Measurements from ENCODE around the gene CACNB4. TPM values are rescaled to one million over a fixed set of nuclear protein-coding genes. Genes with fewer than 3 reads are reported as not detected.
"Not testable (repeated sequence)": the region's sequence is repeated elsewhere in the genome, so short reads cannot be mapped to it uniquely, and the experiment has no call there.

Gene CACNB4
- total RNA-seq, 2 donors from 2014 or later = 15.4 to 40.6 TPM

DNA sequence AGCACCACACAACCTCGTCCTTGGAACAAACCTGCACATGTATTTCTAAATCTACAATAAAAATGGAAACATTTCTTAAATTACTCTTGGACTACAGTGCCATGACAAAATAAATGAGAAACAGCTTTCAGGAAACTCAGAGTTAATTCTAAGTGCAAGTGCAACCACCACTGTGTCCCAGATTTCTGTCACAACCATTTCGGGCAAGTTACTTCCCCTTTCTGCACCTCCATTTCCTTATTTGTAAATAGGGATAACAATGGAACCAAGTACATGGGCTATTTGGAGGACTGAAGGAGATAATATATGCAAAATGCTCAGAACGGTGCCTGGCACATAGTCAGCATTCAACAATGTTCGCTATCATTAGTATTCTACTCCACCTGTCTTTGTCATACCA is 93.2 kb downstream of the CACNB4 start:
- H3K36me3 ChIP-seq = no peaks in the 10 kb centered on the region
- H3K4me3 ChIP-seq = no peak overlapping the region
- TF ChIP-seq, protein P1, sequence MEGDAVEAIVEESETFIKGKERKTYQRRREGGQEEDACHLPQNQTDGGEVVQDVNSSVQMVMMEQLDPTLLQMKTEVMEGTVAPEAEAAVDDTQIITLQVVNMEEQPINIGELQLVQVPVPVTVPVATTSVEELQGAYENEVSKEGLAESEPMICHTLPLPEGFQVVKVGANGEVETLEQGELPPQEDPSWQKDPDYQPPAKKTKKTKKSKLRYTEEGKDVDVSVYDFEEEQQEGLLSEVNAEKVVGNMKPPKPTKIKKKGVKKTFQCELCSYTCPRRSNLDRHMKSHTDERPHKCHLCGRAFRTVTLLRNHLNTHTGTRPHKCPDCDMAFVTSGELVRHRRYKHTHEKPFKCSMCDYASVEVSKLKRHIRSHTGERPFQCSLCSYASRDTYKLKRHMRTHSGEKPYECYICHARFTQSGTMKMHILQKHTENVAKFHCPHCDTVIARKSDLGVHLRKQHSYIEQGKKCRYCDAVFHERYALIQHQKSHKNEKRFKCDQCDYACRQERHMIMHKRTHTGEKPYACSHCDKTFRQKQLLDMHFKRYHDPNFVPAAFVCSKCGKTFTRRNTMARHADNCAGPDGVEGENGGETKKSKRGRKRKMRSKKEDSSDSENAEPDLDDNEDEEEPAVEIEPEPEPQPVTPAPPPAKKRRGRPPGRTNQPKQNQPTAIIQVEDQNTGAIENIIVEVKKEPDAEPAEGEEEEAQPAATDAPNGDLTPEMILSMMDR (IDR thresholded peaks at IDR 0.05) = no peak
- TF ChIP-seq POLR2A (IDR thresholded peaks at IDR 0.05) = no peak
- TF ChIP-seq POLR2AphosphoS5 (IDR thresholded peaks at IDR 0.05) = no peak
- 81% methylated on average over 4 of the region's 4 CpGs for WGBS
- H3K27me3 ChIP-seq (replicated peaks; ENCODE audit: insufficient read depth) = no peaks in the 10 kb centered on the region
- intact Hi-C loops (cut with DNase I) = loop anchor here (10.0 kb wide), 1 partner anchor 181 kb away; the partner anchor contains the start of gene ARL5A
- no peaks in the 10 kb centered on the region for H3K9me3 ChIP-seq
- H3K4me1 ChIP-seq (replicated peaks) = no peaks in the 10 kb centered on the region
- no peak for DNase-seq (ENCODE audit: low spot score)
- no peak overlapping the region for H3K27ac ChIP-seq

DNA sequence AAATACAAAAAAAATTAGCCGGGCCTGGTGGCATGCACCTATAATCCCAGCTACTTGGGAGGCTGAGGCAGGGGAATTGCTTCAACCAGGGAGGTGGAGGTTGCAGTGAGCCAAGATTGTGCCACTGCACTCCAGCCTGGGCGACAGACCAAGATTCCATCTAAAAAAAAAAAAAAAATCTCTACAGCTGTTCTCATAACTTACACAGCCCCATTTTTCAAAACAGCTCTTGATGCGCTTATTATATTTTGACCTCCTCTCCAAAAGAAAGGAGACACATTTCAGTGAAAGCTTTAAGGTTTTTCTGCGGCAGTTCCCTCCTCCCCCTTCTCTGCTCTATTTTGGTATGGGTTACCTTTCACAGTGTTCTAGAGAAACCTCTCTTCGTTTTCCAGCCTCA is 95.6 kb downstream of the CACNB4 start:
- intact Hi-C loops (cut with DNase I) = loop anchor here (10.0 kb wide), 1 partner anchor 178 kb away; the partner anchor contains the start of gene ARL5A

DNA sequence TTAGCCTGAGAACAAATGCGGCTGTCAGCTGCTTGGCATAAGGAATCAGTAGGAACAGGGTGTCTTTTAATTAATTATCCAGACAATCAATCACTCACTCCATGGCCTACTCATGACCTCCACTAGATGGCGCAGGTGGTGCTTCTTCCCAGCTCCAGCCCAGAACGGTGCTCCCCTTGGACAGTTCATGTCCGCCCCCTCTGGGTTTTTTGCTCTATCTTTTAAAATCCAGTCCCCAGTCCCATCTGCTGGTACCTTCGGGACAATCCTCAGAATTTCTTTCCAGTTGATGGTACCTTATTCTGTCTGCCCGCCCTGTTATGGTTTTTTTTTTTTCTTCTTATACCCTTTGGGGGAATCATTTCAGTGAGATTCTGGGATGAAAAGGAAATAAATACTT is 99.8 kb downstream of the CACNB4 start:
- no peak for DNase-seq (ENCODE audit: low spot score)
- no peaks in the 10 kb centered on the region for H3K27me3 ChIP-seq (replicated peaks; ENCODE audit: insufficient read depth)
- WGBS = 69% methylated on average over 6 of the region's 6 CpGs
- no peaks in the 10 kb centered on the region for H3K9me3 ChIP-seq
- no peak for TF ChIP-seq POLR2AphosphoS5 (IDR thresholded peaks at IDR 0.05)
- TF ChIP-seq, protein P1 (IDR thresholded peaks at IDR 0.05) = peak; percentile 26 to 44 (median 38)
- H3K27ac ChIP-seq = no peak overlapping the region
- no peaks in the 10 kb centered on the region for H3K4me1 ChIP-seq (replicated peaks)
- no peaks in the 10 kb centered on the region for H3K36me3 ChIP-seq
- intact Hi-C loops (cut with DNase I) = no loop called here
- H3K4me3 ChIP-seq = no peak overlapping the region

More for the DNA sequence above, 95.6 kb downstream of the CACNB4 start:
- not testable (repeated sequence) for H3K27ac ChIP-seq; H3K4me1 ChIP-seq (replicated peaks); H3K27me3 ChIP-seq (replicated peaks; ENCODE audit: insufficient read depth); DNase-seq (ENCODE audit: low spot score); H3K9me3 ChIP-seq; H3K4me3 ChIP-seq; H3K36me3 ChIP-seq
- WGBS = 57% methylated on average over 5 of the region's 5 CpGs

DNA sequence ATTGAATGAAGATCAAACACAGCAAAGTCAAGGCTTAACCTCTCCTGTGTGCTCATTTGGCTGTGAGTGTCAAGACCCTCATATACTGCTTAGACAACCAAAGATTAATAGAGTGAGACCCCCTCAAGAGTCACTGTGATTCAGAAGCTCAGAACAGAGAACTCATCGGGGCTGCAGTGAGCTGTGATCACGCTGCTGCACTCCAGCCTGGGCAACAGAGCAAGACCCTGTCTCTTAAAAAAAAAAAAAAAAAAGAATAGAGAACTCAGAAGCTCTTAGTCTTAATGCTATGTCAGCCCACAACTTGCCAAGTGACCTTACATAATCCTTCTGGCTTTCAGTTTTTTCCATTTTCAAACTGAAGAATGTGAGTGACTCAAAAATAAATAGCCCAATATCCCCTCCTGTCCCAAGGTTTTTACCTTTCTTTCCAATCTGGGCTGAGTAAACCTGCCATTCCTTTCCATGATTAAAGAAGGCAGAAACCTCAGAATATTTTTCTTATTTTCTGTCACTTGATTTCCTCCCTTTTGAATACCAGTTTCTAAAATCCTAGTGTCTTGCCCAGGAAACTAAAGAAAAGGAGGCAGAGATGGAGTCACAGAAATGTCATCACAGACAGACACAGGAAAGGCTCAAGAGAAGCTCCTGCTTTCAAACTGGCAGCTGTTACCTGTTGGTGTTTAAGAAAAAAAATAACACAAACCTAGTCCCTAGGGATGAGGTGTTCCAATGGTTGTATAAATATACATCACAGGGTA is 102.4 kb downstream of the CACNB4 start:
- Histone ChIP-seq H3K4me3 (no peak overlapping the region), H3K36me3 (no peaks in the 10 kb centered on the region), H3K9me3 (no peaks in the 10 kb centered on the region), H3K27me3 (replicated peaks; ENCODE audit: insufficient read depth) (no peaks in the 10 kb centered on the region), H3K4me1 (replicated peaks) (no peaks in the 10 kb centered on the region), H3K27ac (no peak overlapping the region)
- 85% methylated on average over 2 of the region's 2 CpGs for WGBS
- intact Hi-C loops (cut with DNase I) = no loop called here
- TF ChIP-seq, protein P1 (IDR thresholded peaks at IDR 0.05) = no peak
- TF ChIP-seq POLR2A (IDR thresholded peaks at IDR 0.05) = no peak
- TF ChIP-seq POLR2AphosphoS5 (IDR thresholded peaks at IDR 0.05) = no peak
- DNase-seq (ENCODE audit: low spot score) = no peak

DNA sequence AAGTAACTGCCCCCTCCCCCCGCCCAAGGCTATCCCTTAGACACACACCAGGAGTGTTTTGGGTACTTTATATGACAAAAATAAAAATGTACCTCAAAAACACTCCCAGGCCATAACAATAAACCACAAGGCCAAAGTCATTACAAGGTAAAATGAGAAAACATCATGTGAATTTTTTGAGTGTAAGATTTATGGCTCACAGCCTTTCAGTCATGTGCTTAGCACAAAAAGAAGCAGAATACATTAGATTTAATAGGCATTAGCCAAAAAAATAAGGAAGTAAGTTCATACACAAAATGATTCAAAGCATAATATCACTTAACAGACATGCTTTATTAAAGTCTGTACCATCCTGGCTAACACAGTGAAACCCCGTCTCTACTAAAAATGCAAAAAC is 103.7 kb downstream of the CACNB4 start:
- TF ChIP-seq POLR2AphosphoS5 (IDR thresholded peaks at IDR 0.05) (no peak), POLR2A (IDR thresholded peaks at IDR 0.05) (no peak)
- TF ChIP-seq, protein P1 (IDR thresholded peaks at IDR 0.05) = no peak
- Histone ChIP-seq H3K27ac (no peak overlapping the region), H3K4me1 (replicated peaks) (no peaks in the 10 kb centered on the region), H3K9me3 (no peaks in the 10 kb centered on the region), H3K36me3 (no peaks in the 10 kb centered on the region), H3K27me3 (replicated peaks; ENCODE audit: insufficient read depth) (no peaks in the 10 kb centered on the region), H3K4me3 (no peak overlapping the region)
- no peak for DNase-seq (ENCODE audit: low spot score)
- intact Hi-C loops (cut with DNase I) = no loop called here
- WGBS = 91% methylated on average over 2 of the region's 2 CpGs

DNA sequence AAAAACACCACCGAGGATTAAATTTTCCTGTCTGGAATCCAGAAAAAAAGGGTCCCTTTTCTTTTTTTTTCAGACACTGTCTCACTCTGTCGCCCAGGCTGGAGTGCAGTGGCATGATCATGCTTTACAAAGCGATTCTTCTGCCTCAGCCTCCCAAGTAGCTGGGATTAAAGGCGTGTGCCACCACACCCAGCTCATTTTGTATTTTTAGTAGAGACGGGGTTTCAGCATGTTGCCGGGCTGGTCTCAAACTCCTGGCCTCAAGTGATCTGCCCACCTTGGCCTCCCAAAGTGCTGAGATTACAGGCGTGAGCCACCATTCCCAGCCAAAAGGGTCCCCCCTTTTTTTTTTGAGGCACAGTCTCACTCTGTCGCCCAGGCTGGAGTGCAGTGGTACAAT is 104.7 kb downstream of the CACNB4 start:
- H3K27ac ChIP-seq = not testable (repeated sequence)

More for the DNA sequence above, 104.7 kb downstream of the CACNB4 start:
- H3K9me3 ChIP-seq; intact Hi-C loops (cut with DNase I); H3K4me1 ChIP-seq (replicated peaks); DNase-seq (ENCODE audit: low spot score); H3K27me3 ChIP-seq (replicated peaks; ENCODE audit: insufficient read depth); H3K4me3 ChIP-seq; H3K36me3 ChIP-seq: not testable (repeated sequence)
- 96% methylated on average over 8 of the region's 8 CpGs for WGBS

All from prostate gland (tissue), 2 donors.